ENCODE results near the gene MAML2. TPM values are rescaled to one million over a fixed set of nuclear protein-coding genes. Genes with fewer than 3 reads are reported as not detected.

Gene MAML2
- total RNA-seq, 2 experiments from 2014 or later = 11.8 to 12.5 TPM

GRCh38 chr11:96340555-96340885 lies 2.5 kb downstream of the MAML2 start:
- ChIA-PET POLR2A (interaction anchor here (0.6 to 3.3 kb wide), 10 partner anchors 10 to 310 kb away, joined by 3 to 12 read pairs (median 4); no protein-coding TSS in a partner anchor), CTCF (interaction anchor here (0.8 to 8.5 kb wide), 20 partner anchors 9 to 327 kb away, joined by 3 to 132 read pairs (median 4); partner anchors contain the start of genes CCDC82 and JRKL)
- Mint-ChIP-seq H3K4me3 (peak overlapping the region; percentile 86), H3K36me3 (ENCODE audit: low read depth) (peaks cover 27% of the 10 kb centered on the region), H3K4me1 (ENCODE audit: low read depth) (peaks cover 47% of the 10 kb centered on the region), H3K9me3 (no peaks in the 10 kb centered on the region), H3K27ac (peak overlapping the region; percentile 94), H3K27me3 (no peaks in the 10 kb centered on the region)
- ATAC-seq (no peak), DNase-seq (no peak)
- TF ChIP-seq CTCF (IDR thresholded peaks at IDR 0.05) = no peak
- intact Hi-C loops (cut with micrococcal nuclease) = loop anchor here (5.0 kb wide), 4 partner anchors 52 to 328 kb away; partner anchors contain the start of gene JRKL

- ChIA-PET CTCF (interaction anchor here (0.8 to 8.5 kb wide), 19 partner anchors 9 to 286 kb away, joined by 3 to 132 read pairs (median 5); partner anchors contain the start of genes CCDC82 and JRKL), POLR2A (interaction anchor here (0.6 to 3.3 kb wide), 8 partner anchors 9 to 310 kb away, joined by 3 to 12 read pairs (median 6); no protein-coding TSS in a partner anchor)
- Mint-ChIP-seq H3K9me3 (no peaks in the 10 kb centered on the region), H3K27ac (peak overlapping the region; percentile 94), H3K4me3 (peak overlapping the region; percentile 86), H3K36me3 (ENCODE audit: low read depth) (peaks cover 29% of the 10 kb centered on the region), H3K4me1 (ENCODE audit: low read depth) (peaks cover 50% of the 10 kb centered on the region), H3K27me3 (no peaks in the 10 kb centered on the region)
- intact Hi-C loops (cut with micrococcal nuclease) = loop anchor here (2.0 to 5.0 kb wide), 5 partner anchors 47 to 328 kb away; partner anchors contain the start of gene JRKL
- ATAC-seq (no peak), DNase-seq (no peak)
- TF ChIP-seq CTCF (IDR thresholded peaks at IDR 0.05) = no peak
Measured at GRCh38 chr11:96339706-96340554, 3.1 kb downstream of the MAML2 start.

- peak overlapping the region; percentile 86 for H3K4me3 Mint-ChIP-seq
- intact Hi-C loops (cut with micrococcal nuclease) = loop anchor here (2.0 kb wide), 1 partner anchor 46 kb away; no protein-coding TSS in a partner anchor
- no peaks in the 10 kb centered on the region for H3K27me3 Mint-ChIP-seq
- peak overlapping the region; percentile 94 for H3K27ac Mint-ChIP-seq
- ATAC-seq (peak; percentile 5), DNase-seq (peak; percentile 65)
- H3K9me3 Mint-ChIP-seq = no peaks in the 10 kb centered on the region
- no peak for TF ChIP-seq CTCF (IDR thresholded peaks at IDR 0.05)
- POLR2A ChIA-PET = interaction anchor here (0.6 to 2.7 kb wide), 12 partner anchors 9 to 268 kb away, joined by 3 to 12 read pairs (median 4); no protein-coding TSS in a partner anchor
- peaks cover 58% of the 10 kb centered on the region for H3K4me1 Mint-ChIP-seq (ENCODE audit: low read depth)
- CTCF ChIA-PET = interaction anchor here (0.8 to 8.5 kb wide), 11 partner anchors 18 to 327 kb away, joined by 3 to 132 read pairs (median 9); partner anchors contain the start of genes CCDC82 and JRKL
- peaks cover 37% of the 10 kb centered on the region for H3K36me3 Mint-ChIP-seq (ENCODE audit: low read depth)
Measured at GRCh38 chr11:96338910-96339705, 3.9 kb downstream of the MAML2 start.

GRCh38 chr11:96337541-96338431 lies 5.2 kb downstream of the MAML2 start:
- CTCF ChIA-PET = interaction anchor here (0.7 to 8.5 kb wide), 12 partner anchors 9 to 326 kb away, joined by 3 to 132 read pairs (median 5); no protein-coding TSS in a partner anchor

More at GRCh38 chr11:96337541-96338431, 5.2 kb downstream of the MAML2 start:
- Mint-ChIP-seq H3K27ac (peak overlapping the region; percentile 94), H3K9me3 (no peaks in the 10 kb centered on the region), H3K27me3 (no peaks in the 10 kb centered on the region), H3K36me3 (ENCODE audit: low read depth) (peaks cover 38% of the 10 kb centered on the region), H3K4me3 (peak overlapping the region; percentile 86), H3K4me1 (ENCODE audit: low read depth) (peaks cover 61% of the 10 kb centered on the region)
- intact Hi-C loops (cut with micrococcal nuclease) = loop anchor here (2.0 kb wide), 1 partner anchor 45 kb away; no protein-coding TSS in a partner anchor
- TF ChIP-seq CTCF (IDR thresholded peaks at IDR 0.05) = no peak
- POLR2A ChIA-PET = interaction anchor here (0.6 to 2.4 kb wide), 12 partner anchors 11 to 132 kb away, joined by 3 to 7 read pairs (median 4); no protein-coding TSS in a partner anchor
- DNase-seq (peak; percentile 80), ATAC-seq (peak; percentile 41)

All from activated CD8-positive, alpha-beta T cell treated with anti-CD3 and anti-CD28 coated beads for 36 hours (primary cell).